HCT116 (cell line): ENCODE results near the gene LMCD1. TPM values are rescaled to one million over a fixed set of nuclear protein-coding genes. Genes with fewer than 3 reads are reported as not detected.

Source experiments
- ATAC-seq: fragments of 200-7000 bp; cut with Tn5 transposase; 2 replicates; pipeline ENCODE4 v1.9.1; 2020; ENCODE audit warnings: mild to moderate bottlenecking, moderate library complexity
- BruUV-seq: library from RNA; stranded (reverse); fragments of 400-500 nt; replicated peaks from 2 replicates; lab custom pipeline; 2021; lab: Mats Ljungman, UMichigan
- CTCF ChIA-PET: fragments of 300-600 bp; sonication (Branson Sonifier 250); formaldehyde crosslinking; loops from one replicate; lab custom pipeline; 2021; ENCODE audit warnings: antibody characterized with exemption; lab: Charles Lee
- POLR2A ChIA-PET: fragments of 300-600, 350-600 bp; sonication (Branson Sonifier 250); formaldehyde crosslinking; loops from one replicate; lab custom pipeline; 2021; ENCODE audit warnings: antibody characterized with exemption; lab: Charles Lee
- RAD21 ChIA-PET, 2 experiments: fragments of 300-600 bp; sonication (Branson Sonifier 250); formaldehyde crosslinking; loops; one replicate each; lab custom pipeline; 2023; ENCODE audit warnings: low total read pairs in 2 of 2; ENCODE audit not compliant: uncharacterized antibody in 2 of 2, unreplicated experiment in 2 of 2, low non-redundant PET in 1 of 2; lab: Charles Lee
- DNase-seq: peaks from one replicate; pipeline ENCODE4 v3.0.0-alpha.2; 2010; ENCODE audit warnings: low read depth, low spot score
- H2AFZ ChIP-seq: fragments of 200-600 bp; shearing (Covaris generic), sonication (generic); 2 replicates; pipeline ENCODE4 v1.6.1; 2017; ENCODE audit warnings: low read depth, mixed run types, mixed read lengths, antibody characterized with exemption, low read length; ENCODE audit not compliant: poor library complexity, severe bottlenecking
- H3K27ac ChIP-seq: 2 replicates; pipeline ENCODE4 v1.5.1; 2012; ENCODE audit warnings: low read depth, low read length
- H3K27me3 ChIP-seq: fragments of 200-600 bp; sonication (generic); 2 replicates; pipeline ENCODE4 v1.6.1; 2016; ENCODE audit warnings: mixed run types, low read length, mixed read lengths; ENCODE audit not compliant: insufficient read depth
- H3K36me3 ChIP-seq, 2 experiments: fragments of 200-500 bp in 1 of 2; fragments of 200-600 bp in 1 of 2; sonication (Bioruptor generic) in 1 of 2; sonication (generic) in 1 of 2; 2 replicates each; pipeline versions ENCODE4 v1.5.1 to v1.6.1; 2014 to 2016; ENCODE audit warnings: low read length in 2 of 2, inconsistent platforms in 1 of 2, mixed read lengths in 1 of 2, mixed run types in 1 of 2; ENCODE audit not compliant: insufficient read depth in 2 of 2, control insufficient read depth in 1 of 2
- H3K4me1 ChIP-seq, 2 experiments: fragments of 200-600 bp in 1 of 2; sonication (generic) in 1 of 2; 2 replicates each; pipeline versions ENCODE4 v1.5.1 to v1.6.1; 2012 to 2017; ENCODE audit warnings: low read length in 2 of 2, inconsistent platforms in 1 of 2, mild to moderate bottlenecking in 1 of 2, mixed read lengths in 1 of 2, mixed run types in 1 of 2, moderate library complexity in 1 of 2; ENCODE audit not compliant: insufficient read depth in 2 of 2, control insufficient read depth in 1 of 2
- H3K4me2 ChIP-seq: fragments of 200-600 bp; sonication (generic); 2 replicates; pipeline ENCODE4 v1.6.1; 2017; ENCODE audit warnings: mixed run types, low read length, mixed read lengths
- H3K4me3 ChIP-seq, 2 experiments: fragments of 200-600 bp in 1 of 2; sonication (generic) in 1 of 2; replicated peaks in 1 of 2; 2 replicates each; pipeline ENCODE4 v1.5.1; 2011 to 2016; ENCODE audit warnings: low read length in 2 of 2, control low read depth in 1 of 2, low read depth in 1 of 2, mild to moderate bottlenecking in 1 of 2, mixed read lengths in 1 of 2, mixed run types in 1 of 2
- H3K79me2 ChIP-seq: fragments of 200-600 bp; sonication (generic); 2 replicates; pipeline ENCODE4 v1.6.1; 2017; ENCODE audit warnings: mild to moderate bottlenecking, mixed run types, low read length, moderate library complexity, mixed read lengths; ENCODE audit not compliant: insufficient read depth
- H3K9ac ChIP-seq: fragments of 200-600 bp; sonication (generic); 2 replicates; pipeline ENCODE4 v1.6.1; 2016; ENCODE audit warnings: low read length, mixed read lengths
- H3K9me2 ChIP-seq: fragments of 200-600 bp; sonication (generic), shearing (Covaris generic); 2 replicates; pipeline ENCODE4 v1.6.1; 2017; ENCODE audit warnings: mixed run types, mild to moderate bottlenecking, moderate library complexity; ENCODE audit not compliant: insufficient read depth
- H3K9me3 ChIP-seq, 2 experiments: fragments of 200-500 bp in 1 of 2; fragments of 200-600 bp in 1 of 2; sonication (Bioruptor generic) in 1 of 2; sonication (generic) in 1 of 2; 2 replicates each; pipeline ENCODE4 v1.6.1; 2014 to 2017; ENCODE audit warnings: low read length in 2 of 2, mixed read lengths in 2 of 2, inconsistent platforms in 1 of 2, low read depth in 1 of 2, mild to moderate bottlenecking in 1 of 2, mixed run types in 1 of 2, moderate library complexity in 1 of 2; ENCODE audit not compliant: control insufficient read depth in 1 of 2, insufficient read depth in 1 of 2
- H4K20me1 ChIP-seq: fragments of 200-600 bp; sonication (generic), shearing (Covaris generic); 2 replicates; pipeline ENCODE4 v1.6.1; 2017; ENCODE audit warnings: mixed run types, mild to moderate bottlenecking, moderate library complexity; ENCODE audit not compliant: insufficient read depth
- ELF1 ChIP-seq: IDR thresholded peaks from 2 replicates; pipeline ENCODE4 v1.6.1; 2012; ENCODE audit warnings: low read depth, borderline replicate concordance
- EZH2 ChIP-seq: fragments of 200-600 bp; sonication (generic); IDR thresholded peaks from 2 replicates; pipeline ENCODE4 v1.6.1; 2017; ENCODE audit warnings: antibody characterized with exemption, mixed run types
- FOSL1 ChIP-seq: IDR thresholded peaks from 2 replicates; pipeline ENCODE4 v1.6.1; 2012; ENCODE audit warnings: low read depth
- POLR2A ChIP-seq: IDR thresholded peaks from 2 replicates; pipeline ENCODE4 v1.7.0; 2011; ENCODE audit warnings: borderline replicate concordance; ENCODE audit not compliant: insufficient read depth, insufficient read length; ENCODE audit errors: extremely low read depth
- RAD21 ChIP-seq: IDR thresholded peaks from 2 replicates; pipeline ENCODE4 v1.6.1; 2012; ENCODE audit warnings: low read depth, mild to moderate bottlenecking
- SIN3A ChIP-seq: IDR thresholded peaks from 2 replicates; pipeline ENCODE4 v1.6.1; 2012; ENCODE audit warnings: low read depth
- SRF ChIP-seq: IDR thresholded peaks from 2 replicates; pipeline ENCODE4 v1.6.1; 2012; ENCODE audit warnings: low read depth
- YY1 ChIP-seq: IDR thresholded peaks from 2 replicates; pipeline ENCODE4 v1.6.1; 2011; ENCODE audit warnings: low read length, low read depth, moderate library complexity, mild to moderate bottlenecking; ENCODE audit not compliant: insufficient replicate concordance; ENCODE audit errors: extremely low read depth
- intact Hi-C: fragments of 100-400 bp; cut with micrococcal nuclease; formaldehyde crosslinking; loops from 2 replicates; pipeline ENCODE4 v1.10.0; 2022
- total RNA-seq: library from RNA; stranded (reverse); gene quantifications from one replicate; pipeline ENCODE4 v1.2.1, GENCODE V29; 2021; ENCODE audit not compliant: unreplicated experiment
- TF ChIP-seq, protein P1 (sequence below): IDR thresholded peaks from 2 replicates; pipeline ENCODE4 v1.6.1; 2011; ENCODE audit warnings: mild to moderate bottlenecking, low read length, moderate library complexity; ENCODE audit not compliant: insufficient replicate concordance; ENCODE audit errors: extremely low read depth

The LMCD1 gene
- total RNA-seq, 1 experiment from 2014 or later = 4.6 TPM

DNA sequence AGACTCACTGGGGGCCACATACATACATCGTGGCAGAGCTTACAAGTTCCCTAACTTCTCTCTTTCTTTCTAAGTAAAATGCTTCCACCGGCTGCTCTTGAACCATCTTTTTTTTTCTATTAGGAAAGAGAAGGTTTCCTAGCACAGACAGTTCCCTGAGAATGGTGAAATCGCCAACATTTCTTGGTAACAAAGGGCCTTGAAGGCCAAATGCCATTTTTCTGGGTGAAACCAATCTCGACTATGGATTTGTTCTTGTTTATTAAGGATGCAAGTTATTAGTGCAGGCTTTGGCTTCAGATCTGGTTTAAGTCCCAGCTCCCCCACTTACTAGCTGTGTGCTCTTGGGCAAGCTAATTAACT lies 3.0 kb downstream of the LMCD1 start:
- ChIA-PET CTCF (interaction anchor here (1.3 kb wide), 1 partner anchor 60 kb away, joined by 3 read pairs; no protein-coding TSS in a partner anchor), POLR2A (no interaction called here), RAD21 (no interaction called here)
- DNase-seq (no peak), ATAC-seq (no peak)
- Histone ChIP-seq H3K4me3 (no peak overlapping the region), H3K27ac (no peak overlapping the region), H3K36me3 (no peaks in the 10 kb centered on the region), H3K27me3 (no peaks in the 10 kb centered on the region), H3K79me2 (no peaks in the 10 kb centered on the region), H3K9ac (no peak overlapping the region), H3K4me1 (peaks cover 15 to 55% of the 10 kb centered on the region in 2 experiments), H3K9me2 (no peaks in the 10 kb centered on the region), H3K4me2 (no peak overlapping the region), H3K9me3 (no peaks in the 10 kb centered on the region)
- BruUV-seq = no TSS peak
- intact Hi-C loops = loop anchor here (5.0 kb wide), 1 partner anchor 118 kb away; no protein-coding TSS in a partner anchor
- TF ChIP-seq EZH2 (no peak), FOSL1 (no peak), YY1 (no peak), POLR2A (no peak), ELF1 (no peak)
- TF ChIP-seq, all 23 proteins: peak for 0
- Histone ChIP-seq H4K20me1 (no peaks in the 10 kb centered on the region), H2AFZ (no peak overlapping the region)

DNA sequence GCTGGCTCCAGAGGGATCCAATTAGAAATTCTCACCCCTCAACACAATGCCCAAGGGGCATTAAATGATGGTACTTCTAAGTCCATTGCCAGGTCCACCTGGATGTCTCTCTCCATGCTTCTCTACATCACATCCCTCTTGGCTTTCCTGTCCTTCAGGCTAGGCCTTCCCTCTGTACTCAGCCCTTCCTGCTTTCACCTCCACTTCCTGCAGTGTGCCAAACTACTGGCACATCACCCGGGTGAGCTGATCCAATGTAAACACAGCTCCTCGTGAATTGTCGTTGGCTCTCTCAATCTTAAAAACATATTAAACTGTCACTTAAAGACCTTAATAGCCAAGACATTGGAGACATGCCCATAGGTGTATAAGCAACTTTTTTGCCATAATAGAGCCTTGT lies 4.0 kb downstream of the LMCD1 start:
- CTCF ChIA-PET = interaction anchor here (1.3 kb wide), 1 partner anchor 61 kb away, joined by 3 read pairs; no protein-coding TSS in a partner anchor
- BruUV-seq = no TSS peak

More for the DNA sequence above, 4.0 kb downstream of the LMCD1 start:
- no peak overlapping the region for H3K27ac ChIP-seq
- no peaks in the 10 kb centered on the region for H3K27me3 ChIP-seq
- no peaks in the 10 kb centered on the region for H3K9me2 ChIP-seq
- H3K36me3 ChIP-seq = no peaks in the 10 kb centered on the region
- ChIA-PET POLR2A (no interaction called here), RAD21 (no interaction called here)
- no peak overlapping the region for H3K4me3 ChIP-seq
- no peak for TF ChIP-seq RAD21
- no peak for TF ChIP-seq SIN3A
- no peak for TF ChIP-seq POLR2A
- TF ChIP-seq, protein P1, sequence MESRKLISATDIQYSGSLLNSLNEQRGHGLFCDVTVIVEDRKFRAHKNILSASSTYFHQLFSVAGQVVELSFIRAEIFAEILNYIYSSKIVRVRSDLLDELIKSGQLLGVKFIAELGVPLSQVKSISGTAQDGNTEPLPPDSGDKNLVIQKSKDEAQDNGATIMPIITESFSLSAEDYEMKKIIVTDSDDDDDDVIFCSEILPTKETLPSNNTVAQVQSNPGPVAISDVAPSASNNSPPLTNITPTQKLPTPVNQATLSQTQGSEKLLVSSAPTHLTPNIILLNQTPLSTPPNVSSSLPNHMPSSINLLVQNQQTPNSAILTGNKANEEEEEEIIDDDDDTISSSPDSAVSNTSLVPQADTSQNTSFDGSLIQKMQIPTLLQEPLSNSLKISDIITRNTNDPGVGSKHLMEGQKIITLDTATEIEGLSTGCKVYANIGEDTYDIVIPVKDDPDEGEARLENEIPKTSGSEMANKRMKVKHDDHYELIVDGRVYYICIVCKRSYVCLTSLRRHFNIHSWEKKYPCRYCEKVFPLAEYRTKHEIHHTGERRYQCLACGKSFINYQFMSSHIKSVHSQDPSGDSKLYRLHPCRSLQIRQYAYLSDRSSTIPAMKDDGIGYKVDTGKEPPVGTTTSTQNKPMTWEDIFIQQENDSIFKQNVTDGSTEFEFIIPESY = no peak
- no peak for TF ChIP-seq SRF
- no peak overlapping the region for H2AFZ ChIP-seq
- no peaks in the 10 kb centered on the region for H3K79me2 ChIP-seq
- DNase-seq (no peak), ATAC-seq (no peak)
- H3K9me3 ChIP-seq = no peaks in the 10 kb centered on the region
- H4K20me1 ChIP-seq = no peaks in the 10 kb centered on the region
- H3K9ac ChIP-seq = no peak overlapping the region
- peaks cover 15 to 65% of the 10 kb centered on the region in 2 experiments for H3K4me1 ChIP-seq
- intact Hi-C loops = no loop called here
- H3K4me2 ChIP-seq = no peak overlapping the region
